NCI-H2227 (cell line): Measurements from ENCODE around the gene AGPAT3.
A peak's percentile ranks its signal among the peaks of the same experiment; 100 is the strongest.

ENCODE experiments used
- DNase-seq: peaks from one replicate; lab custom pipeline; 2025; ENCODE audit not compliant: unreplicated experiment; lab: John Stamatoyannopoulos, UW

The AGPAT3 gene

DNA sequence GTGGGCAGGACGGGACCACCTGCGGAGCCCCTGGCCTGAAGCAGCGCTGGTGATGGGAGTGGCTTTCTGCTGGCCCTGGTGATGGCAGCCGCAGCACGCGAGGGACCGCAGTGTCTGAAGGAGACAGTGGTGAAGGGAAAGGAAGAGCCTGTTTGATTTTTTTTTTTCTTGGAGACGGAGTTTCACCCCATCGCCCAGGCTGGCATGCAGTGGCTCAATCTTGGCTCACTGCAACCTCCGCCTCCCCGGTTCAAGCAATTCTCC is 106.9 kb downstream of the AGPAT3 start:
- DNase-seq, result no peak

DNA sequence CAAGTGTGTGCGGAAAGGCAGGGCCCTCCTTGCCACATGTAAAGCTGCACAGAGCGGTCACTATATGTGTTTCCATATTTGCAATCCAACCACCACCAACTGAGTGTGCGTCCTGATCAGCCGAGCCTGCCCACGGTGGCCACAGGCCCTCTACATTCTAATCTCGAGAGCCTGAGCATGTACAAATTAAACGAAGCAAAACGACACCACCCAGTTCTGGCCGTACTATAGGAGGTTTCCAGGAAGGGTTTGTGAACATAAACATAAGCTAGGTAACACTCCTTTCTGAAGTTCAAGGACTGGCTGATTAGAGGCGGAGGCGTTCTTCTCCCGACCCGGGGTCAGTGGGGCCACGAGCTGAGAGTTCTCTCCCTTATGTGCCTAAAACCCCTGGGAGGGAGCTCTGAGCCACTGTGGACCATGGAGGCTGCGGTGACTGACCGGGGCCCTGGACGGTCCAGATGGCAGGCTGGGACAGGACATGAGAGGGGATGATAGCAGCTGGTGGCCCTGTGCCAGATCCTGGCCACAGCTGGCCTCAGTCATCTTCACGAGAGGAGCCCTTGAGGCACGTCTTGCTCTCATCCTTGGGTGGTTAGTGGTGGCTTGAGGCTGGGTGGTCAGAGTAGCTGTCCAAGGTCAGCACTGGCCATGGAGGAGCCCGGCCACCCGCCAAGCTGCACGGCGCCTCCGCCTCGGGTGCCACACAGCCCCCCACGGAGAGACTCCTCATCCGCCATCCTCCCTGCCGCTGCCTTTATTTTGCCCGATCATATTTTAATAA is 108.0 kb downstream of the AGPAT3 start:
- no peak for DNase-seq

GRCh38 chr21:43973634-43973955 is 108.6 kb downstream of the AGPAT3 start:
- DNase-seq, result no peak

- DNase-seq, result no peak
Measured at GRCh38 chr21:43974791-43975468, 109.9 kb downstream of the AGPAT3 start.

- DNase-seq, result peak; percentile 79
Measured at GRCh38 chr21:43975469-43976098, 110.6 kb downstream of the AGPAT3 start.

DNA sequence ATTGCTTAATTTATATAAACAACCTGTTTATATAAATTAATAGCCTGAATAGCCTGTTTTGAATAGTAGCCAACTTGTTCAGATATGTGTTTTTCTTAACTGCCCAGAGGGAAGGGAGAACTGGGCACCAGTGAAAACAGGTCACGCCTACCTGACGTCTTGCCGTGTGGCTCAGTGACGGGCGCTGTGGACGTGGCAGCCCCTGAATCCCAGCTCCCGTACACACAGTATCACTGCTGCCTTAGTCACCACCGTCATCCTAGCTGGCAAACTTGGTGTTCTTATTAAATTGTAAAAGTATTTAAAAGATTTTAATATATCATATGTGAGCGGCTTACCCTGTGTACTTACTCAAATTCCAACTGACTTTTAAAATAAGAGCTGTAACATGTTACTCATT is 111.6 kb downstream of the AGPAT3 start:
- DNase-seq, result no peak

GRCh38 chr21:43978060-43978459 is 113.0 kb downstream of the AGPAT3 start:
- no peak for DNase-seq

GRCh38 chr21:43979654-43980053 is 114.6 kb downstream of the AGPAT3 start:
- no peak for DNase-seq

DNA sequence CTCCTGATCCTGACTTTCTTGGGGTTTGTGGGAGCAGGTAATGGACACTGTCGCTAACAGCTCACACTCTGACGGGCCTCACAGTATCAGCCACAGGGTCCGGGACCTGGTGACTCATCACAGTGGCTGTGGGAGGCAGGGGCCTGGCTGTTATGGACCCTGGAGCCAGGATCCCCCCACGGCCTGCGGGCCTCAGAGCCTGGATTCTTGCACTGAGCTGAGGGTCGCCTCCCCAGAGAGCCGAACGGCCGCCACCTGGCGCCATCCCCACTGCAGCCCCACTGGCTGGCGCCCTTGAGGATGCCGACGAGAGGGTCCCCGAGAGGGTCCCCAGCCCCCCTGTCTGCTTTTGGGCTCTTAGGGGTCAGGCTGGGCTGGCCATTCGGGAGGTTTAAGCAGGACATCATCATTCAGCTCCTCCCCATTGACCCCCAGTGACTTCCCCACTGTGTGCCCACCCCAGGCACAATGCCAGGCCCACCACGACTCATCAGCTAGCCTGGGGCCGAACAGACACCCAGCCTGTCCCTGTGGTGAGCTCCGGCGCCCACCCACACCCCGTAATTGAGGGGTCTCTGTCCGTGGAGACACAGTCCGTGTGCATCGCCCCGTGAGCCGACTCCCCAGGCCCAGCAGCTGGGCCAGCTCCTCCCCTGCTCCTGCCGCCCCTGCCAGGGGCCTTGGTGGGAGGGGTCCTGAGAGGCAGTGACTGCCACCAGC is 116.3 kb downstream of the AGPAT3 start:
- no peak for DNase-seq

DNA sequence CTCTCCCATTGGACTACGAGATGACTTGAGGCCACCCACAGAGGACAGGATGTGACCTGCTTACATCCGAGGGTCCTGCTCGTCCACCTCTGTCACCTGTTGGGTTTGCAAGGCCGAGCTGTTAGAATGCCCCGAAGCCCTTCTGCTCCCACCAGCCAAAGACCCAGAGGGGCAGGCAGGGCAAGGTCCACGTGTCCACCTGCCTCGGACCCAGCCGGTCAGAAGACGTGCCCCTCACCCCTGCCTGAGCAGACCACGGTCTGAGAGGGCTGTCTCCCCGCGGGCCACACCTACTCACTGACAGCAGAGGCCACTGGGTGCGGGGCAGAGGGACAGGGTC is 116.8 kb downstream of the AGPAT3 start:
- DNase-seq, result no peak

DNA sequence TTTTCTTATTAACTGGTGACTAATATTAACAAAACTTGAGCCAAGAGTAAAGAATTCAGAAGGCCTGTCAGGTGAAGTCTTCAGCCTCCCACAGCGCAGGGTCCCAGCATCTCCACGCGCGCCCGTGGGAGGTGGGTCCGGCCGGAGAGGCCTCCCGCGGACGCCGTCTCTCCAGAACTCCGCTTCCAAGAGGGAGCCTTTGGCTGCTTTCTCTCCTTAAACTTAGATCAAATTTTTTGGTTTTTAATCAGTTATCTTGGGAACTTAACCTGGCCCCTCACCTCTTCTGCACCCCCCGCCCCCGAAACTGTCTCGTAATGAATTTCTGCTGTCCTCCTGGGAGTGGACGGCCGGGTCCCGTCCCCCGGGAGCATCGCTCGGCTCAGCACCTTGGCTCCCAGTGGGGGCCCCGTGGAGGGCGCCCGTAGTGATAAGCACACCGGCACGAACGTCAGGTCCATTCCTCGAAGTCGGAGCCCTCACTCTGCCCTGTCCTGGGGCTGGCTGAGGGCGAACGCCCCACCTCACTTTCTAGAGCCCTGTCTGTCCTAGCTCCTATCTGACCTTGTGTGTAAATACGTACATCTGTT is 117.6 kb downstream of the AGPAT3 start:
- DNase-seq, result no peak

DNA sequence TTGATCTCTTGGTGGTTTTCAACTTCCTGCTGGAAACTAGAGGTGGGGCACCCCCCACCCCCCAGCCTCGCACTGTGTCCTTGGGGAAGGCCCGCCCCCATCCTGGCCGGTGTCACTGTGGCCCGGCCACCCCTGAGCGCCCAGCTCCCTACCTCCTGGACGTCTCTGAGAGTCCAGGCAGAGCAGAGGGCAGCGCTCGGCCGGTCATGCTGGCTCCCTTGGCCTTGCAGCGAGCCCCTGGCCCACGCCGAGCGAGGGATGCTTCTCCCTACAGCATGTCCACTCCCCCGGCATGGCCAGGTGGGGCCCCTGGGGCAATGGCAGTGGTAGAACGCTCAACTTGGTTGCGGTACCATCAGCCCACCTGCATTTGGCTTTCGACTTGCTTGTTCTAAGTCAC is 118.4 kb downstream of the AGPAT3 start:
- no peak for DNase-seq

DNA sequence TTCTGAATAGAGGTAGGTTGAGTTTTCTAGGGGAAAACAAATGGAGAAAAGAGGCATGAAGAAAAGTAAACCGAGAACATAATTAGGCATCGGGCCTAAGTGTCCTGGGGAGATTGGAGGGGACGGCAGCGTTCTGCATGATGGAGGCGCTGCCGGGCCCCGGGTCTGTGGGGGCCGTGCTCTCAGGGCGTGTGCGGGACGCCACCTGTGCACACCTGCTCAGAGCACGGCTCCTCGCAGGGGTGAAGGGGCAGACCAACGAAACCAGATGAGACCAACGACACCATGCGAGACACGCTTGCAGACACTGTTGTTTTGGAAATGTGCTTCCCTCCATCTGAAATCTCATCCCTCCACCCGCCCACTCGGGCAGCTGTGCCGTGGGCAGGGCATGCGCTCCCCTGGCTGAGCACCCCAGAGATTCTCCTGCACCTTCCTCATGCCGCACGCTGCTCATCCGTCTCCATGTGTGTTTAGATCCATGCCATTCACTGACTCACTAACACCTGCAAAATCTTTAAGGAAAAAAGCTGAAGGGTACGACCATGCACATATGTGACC is 118.9 kb downstream of the AGPAT3 start:
- DNase-seq, result no peak

GRCh38 chr21:43984905-43985689 is 120.1 kb downstream of the AGPAT3 start:
- DNase-seq, result no peak

- DNase-seq, result no peak
Measured at GRCh38 chr21:43985690-43986251, 120.7 kb downstream of the AGPAT3 start.

GRCh38 chr21:43986544-43987451 is 121.8 kb downstream of the AGPAT3 start:
- no peak for DNase-seq

DNA sequence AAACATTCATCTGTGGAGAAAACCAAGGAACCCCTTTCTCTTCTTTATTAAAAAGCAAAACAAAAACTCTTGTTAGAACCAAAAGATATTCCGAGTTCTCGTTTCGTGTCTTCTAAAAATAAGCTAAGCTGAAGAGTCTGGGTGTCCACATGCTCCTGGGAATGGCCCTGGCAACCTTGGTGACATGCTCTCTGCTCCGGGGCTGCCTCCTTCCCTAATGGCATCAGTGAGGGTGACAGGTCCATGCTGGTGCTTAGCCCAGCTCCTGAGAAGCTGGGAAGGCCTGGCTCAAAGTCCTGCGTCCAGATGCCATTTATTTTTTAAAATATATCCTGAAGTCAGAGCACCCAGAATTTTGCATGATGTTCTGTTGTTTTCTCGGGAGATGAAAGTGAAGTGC is 122.5 kb downstream of the AGPAT3 start:
- DNase-seq, result no peak

- DNase-seq, result no peak
Measured at GRCh38 chr21:43988016-43988415, 123.0 kb downstream of the AGPAT3 start.

DNA sequence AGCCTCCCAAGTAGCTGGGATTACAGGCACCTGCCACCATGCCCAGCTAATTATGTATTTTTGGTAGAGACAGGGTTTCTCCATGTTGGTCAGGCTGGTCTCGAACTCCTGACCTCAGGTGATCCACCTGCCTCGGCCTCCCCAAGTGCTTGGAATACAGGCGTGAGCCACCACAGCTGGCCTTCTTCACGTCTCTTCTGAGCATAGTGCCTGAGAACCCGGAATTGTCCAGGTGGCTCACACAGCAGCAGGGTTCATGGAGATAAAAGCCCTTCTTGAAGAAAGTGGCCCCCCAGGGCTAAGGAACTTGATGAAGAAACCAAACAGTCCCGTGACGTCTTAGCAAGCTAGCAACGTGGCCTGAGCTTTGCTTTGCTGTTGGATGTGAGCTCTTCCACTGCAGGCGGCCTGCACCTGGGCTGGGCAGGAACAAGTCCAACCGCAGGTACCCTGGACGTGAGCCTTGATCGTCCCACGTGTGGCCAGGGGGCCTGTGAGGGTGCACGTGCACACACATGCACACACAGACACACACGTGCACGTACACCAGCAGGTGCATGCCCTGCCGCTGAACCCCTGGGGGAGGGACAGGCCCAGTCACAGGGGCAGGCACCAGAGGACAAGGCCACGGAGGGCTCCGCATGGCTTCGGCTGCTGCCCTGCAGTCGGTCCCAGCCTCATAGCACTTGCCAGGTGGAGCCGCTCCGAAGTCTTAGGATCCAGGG is 123.6 kb downstream of the AGPAT3 start:
- no peak for DNase-seq
